ENCODE measurements around the gene PZP. TPM values are rescaled to one million over a fixed set of nuclear protein-coding genes. Genes with fewer than 3 reads are reported as not detected.
"Not testable (repeated sequence)": the region's sequence is repeated elsewhere in the genome, so short reads cannot be mapped to it uniquely, and the experiment has no call there.

Gene PZP
- polyA plus RNA-seq, 1 experiment: not detected

DNA sequence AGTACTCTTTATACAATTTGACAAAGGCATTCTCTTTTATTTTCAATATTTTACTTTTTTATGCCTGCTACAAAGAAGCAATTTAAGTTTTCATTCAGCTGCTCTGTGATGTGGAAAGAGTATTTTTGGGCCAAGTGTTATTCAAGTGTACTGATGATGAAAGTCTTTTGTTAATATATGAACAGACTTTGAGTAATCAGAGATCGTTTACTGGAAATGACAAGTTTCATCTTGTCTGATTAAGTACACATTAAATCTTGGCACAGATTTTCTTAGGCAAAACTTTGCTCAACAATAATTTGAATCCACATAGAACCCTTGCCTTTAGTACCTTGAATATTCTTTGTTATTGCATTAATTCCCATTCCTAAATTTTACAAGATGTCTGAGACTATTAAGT is 13.3 kb upstream of the PZP start:
- H3K4me3 ChIP-seq (ENCODE audit: low read depth, low read length): no peak overlapping the region
- no peaks in the 10 kb centered on the region for H3K27me3 ChIP-seq (ENCODE audit: control insufficient read depth, insufficient read depth, low read length)
- TF ChIP-seq, protein P1, sequence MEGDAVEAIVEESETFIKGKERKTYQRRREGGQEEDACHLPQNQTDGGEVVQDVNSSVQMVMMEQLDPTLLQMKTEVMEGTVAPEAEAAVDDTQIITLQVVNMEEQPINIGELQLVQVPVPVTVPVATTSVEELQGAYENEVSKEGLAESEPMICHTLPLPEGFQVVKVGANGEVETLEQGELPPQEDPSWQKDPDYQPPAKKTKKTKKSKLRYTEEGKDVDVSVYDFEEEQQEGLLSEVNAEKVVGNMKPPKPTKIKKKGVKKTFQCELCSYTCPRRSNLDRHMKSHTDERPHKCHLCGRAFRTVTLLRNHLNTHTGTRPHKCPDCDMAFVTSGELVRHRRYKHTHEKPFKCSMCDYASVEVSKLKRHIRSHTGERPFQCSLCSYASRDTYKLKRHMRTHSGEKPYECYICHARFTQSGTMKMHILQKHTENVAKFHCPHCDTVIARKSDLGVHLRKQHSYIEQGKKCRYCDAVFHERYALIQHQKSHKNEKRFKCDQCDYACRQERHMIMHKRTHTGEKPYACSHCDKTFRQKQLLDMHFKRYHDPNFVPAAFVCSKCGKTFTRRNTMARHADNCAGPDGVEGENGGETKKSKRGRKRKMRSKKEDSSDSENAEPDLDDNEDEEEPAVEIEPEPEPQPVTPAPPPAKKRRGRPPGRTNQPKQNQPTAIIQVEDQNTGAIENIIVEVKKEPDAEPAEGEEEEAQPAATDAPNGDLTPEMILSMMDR (IDR thresholded peaks at IDR 0.05; ENCODE audit: low read depth, low read length): no peak
- CTCF ChIA-PET: no interaction called here
- H3K27ac ChIP-seq (ENCODE audit: low read depth, low read length): no peak overlapping the region
- H3K9me3 ChIP-seq (ENCODE audit: control insufficient read depth, insufficient read depth, low read length): no peaks in the 10 kb centered on the region
- POLR2A ChIA-PET: no interaction called here
- no peak for DNase-seq (ENCODE audit: low read depth, low spot score)

DNA sequence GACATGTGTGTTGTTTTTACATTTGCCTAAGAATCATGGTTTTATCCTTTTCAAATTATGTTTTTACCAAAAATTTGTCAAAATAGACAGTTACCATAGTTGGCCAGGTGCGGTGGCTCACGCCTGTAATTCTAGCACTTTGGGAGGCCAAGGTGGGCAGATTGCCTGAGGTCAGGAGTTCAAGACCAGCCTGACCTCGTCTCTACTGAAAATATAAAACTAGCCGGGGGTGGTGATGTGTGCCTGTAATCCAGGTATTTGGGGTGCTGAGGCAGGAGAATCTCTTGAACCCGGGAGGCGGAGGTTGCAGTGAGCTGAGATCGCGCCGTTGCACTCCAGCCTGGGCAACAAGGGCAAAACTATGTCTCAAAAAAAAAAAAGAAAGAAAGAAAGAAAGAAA is 12.8 kb upstream of the PZP start:
- CTCF ChIA-PET; DNase-seq (ENCODE audit: low read depth, low spot score); H3K27me3 ChIP-seq (ENCODE audit: control insufficient read depth, insufficient read depth, low read length); H3K4me3 ChIP-seq (ENCODE audit: low read depth, low read length); POLR2A ChIA-PET; H3K9me3 ChIP-seq (ENCODE audit: control insufficient read depth, insufficient read depth, low read length); H3K27ac ChIP-seq (ENCODE audit: low read depth, low read length): not testable (repeated sequence)

DNA sequence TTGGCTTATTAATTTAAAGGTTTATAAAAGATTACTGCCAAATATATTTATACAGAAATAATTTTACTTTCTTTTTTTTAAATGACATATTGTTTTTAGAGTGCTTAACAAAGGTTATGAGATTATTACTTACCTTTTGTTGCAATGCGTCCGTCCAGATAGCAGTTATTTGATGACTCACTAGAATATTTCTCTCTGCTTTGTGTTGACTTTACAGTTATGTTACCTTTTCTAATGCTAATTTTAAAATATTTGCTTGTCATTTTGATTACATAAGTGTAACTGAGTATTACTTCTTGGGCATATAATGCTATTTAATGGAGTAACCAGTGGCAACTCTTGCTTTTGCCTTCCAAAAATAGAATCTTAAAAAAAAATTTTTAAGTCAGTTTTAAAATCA is 6.3 kb upstream of the PZP start:
- DNase-seq (ENCODE audit: low read depth, low spot score): no peak
- TF ChIP-seq, protein P1 (IDR thresholded peaks at IDR 0.05; ENCODE audit: low read depth, low read length): no peak
- CTCF ChIA-PET: no interaction called here
- POLR2A ChIA-PET: no interaction called here
- Histone ChIP-seq H3K4me3 (ENCODE audit: low read depth, low read length) (no peak overlapping the region), H3K27ac (ENCODE audit: low read depth, low read length) (no peak overlapping the region), H3K27me3 (ENCODE audit: control insufficient read depth, insufficient read depth, low read length) (no peaks in the 10 kb centered on the region), H3K9me3 (ENCODE audit: control insufficient read depth, insufficient read depth, low read length) (no peaks in the 10 kb centered on the region)

DNA sequence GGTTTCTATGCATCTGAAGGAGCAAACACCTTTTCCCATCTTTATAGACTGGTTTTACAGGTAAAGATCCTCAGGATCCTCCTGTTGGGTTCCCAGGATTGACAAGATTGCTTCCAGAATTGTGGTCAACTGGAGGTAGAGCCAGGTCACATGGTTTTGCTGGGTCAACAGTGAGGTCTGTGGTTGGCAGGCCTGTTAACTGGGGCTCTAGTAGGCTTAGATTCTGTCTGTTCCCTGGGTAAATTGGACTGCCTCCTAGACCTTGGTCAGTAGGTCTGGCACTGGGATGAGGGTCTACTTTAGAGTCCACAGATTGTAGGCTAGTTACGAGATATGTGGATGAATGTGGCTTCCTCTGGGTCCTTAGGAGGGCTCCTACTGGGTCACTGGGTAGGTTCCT is 3.5 kb upstream of the PZP start:
- H3K27ac ChIP-seq (ENCODE audit: low read depth, low read length): no peak overlapping the region
- ChIA-PET CTCF (no interaction called here), POLR2A (no interaction called here)
- H3K9me3 ChIP-seq (ENCODE audit: control insufficient read depth, insufficient read depth, low read length): no peaks in the 10 kb centered on the region
- DNase-seq (ENCODE audit: low read depth, low spot score): no peak
- no peaks in the 10 kb centered on the region for H3K27me3 ChIP-seq (ENCODE audit: control insufficient read depth, insufficient read depth, low read length)
- TF ChIP-seq, protein P1 (IDR thresholded peaks at IDR 0.05; ENCODE audit: low read depth, low read length): no peak
- H3K4me3 ChIP-seq (ENCODE audit: low read depth, low read length): no peak overlapping the region

DNA sequence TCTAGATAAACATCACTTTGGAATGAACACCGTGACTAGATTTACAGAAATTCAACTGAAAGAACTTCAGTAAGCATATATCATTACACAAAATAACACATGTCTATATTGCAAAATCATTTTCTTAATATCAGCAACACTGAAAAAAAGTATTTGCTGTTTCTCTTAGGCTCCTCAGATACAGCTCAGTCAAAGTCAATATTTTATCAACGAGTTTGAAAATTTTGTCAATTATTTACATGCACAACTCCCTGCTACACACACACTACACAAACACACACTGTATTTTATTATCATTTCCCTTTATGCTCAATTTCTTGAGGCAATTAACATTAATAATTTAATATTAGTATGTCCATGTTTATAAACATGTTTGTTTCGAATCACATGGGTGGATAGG is 3.8 kb downstream of the PZP start:
- no peaks in the 10 kb centered on the region for H3K27me3 ChIP-seq (ENCODE audit: control insufficient read depth, insufficient read depth, low read length)

More for the DNA sequence above, 3.8 kb downstream of the PZP start:
- no peak for DNase-seq (ENCODE audit: low read depth, low spot score)
- POLR2A ChIA-PET: no interaction called here
- Histone ChIP-seq H3K27ac (ENCODE audit: low read depth, low read length) (no peak overlapping the region), H3K4me3 (ENCODE audit: low read depth, low read length) (no peak overlapping the region), H3K9me3 (ENCODE audit: control insufficient read depth, insufficient read depth, low read length) (no peaks in the 10 kb centered on the region)
- TF ChIP-seq, protein P1 (IDR thresholded peaks at IDR 0.05; ENCODE audit: low read depth, low read length): no peak
- CTCF ChIA-PET: no interaction called here

All from AG04450 (cell line).